ENCODE data around the gene SFXN2. TPM values are rescaled to one million over a fixed set of nuclear protein-coding genes. Genes with fewer than 3 reads are reported as not detected.

SFXN2 gene
- total RNA-seq, 1 experiment from 2014 or later: 21.2 TPM

DNA sequence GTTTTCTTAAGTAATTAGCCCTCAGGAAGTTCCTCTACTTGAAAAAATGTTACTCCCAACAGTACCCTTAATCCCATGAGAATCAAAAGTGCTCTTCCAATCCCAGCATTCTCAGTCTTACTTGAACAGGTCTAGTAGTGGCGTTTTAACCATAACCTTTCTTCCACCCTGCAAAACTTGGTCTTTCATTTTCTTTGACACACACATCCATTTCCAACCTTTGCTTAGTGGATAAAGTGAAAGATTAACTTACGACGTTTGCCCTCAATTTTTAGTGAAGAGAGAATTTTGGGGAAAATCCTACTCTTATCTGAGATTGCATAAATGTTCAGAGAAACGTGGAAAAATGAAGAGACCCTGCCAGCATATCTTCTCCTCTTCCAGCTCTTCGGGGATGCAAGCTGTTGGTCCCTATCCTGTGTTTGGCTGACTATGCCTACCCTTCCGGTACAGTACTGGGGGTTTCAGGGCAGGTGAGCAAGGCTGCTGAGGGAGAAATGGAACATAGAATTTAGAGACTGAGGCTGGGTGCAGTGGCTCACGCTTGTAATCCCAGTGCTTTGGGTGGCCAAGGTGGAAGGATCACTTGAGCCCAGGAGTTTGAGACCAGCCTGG, 48.1 kb downstream of the SFXN2 start (continued):
- TF ChIP-seq, protein P1, sequence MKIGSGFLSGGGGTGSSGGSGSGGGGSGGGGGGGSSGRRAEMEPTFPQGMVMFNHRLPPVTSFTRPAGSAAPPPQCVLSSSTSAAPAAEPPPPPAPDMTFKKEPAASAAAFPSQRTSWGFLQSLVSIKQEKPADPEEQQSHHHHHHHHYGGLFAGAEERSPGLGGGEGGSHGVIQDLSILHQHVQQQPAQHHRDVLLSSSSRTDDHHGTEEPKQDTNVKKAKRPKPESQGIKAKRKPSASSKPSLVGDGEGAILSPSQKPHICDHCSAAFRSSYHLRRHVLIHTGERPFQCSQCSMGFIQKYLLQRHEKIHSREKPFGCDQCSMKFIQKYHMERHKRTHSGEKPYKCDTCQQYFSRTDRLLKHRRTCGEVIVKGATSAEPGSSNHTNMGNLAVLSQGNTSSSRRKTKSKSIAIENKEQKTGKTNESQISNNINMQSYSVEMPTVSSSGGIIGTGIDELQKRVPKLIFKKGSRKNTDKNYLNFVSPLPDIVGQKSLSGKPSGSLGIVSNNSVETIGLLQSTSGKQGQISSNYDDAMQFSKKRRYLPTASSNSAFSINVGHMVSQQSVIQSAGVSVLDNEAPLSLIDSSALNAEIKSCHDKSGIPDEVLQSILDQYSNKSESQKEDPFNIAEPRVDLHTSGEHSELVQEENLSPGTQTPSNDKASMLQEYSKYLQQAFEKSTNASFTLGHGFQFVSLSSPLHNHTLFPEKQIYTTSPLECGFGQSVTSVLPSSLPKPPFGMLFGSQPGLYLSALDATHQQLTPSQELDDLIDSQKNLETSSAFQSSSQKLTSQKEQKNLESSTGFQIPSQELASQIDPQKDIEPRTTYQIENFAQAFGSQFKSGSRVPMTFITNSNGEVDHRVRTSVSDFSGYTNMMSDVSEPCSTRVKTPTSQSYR (CRISPR knock-in tag; IDR thresholded peaks at IDR 0.05): no peak
- TF ChIP-seq, protein P2, sequence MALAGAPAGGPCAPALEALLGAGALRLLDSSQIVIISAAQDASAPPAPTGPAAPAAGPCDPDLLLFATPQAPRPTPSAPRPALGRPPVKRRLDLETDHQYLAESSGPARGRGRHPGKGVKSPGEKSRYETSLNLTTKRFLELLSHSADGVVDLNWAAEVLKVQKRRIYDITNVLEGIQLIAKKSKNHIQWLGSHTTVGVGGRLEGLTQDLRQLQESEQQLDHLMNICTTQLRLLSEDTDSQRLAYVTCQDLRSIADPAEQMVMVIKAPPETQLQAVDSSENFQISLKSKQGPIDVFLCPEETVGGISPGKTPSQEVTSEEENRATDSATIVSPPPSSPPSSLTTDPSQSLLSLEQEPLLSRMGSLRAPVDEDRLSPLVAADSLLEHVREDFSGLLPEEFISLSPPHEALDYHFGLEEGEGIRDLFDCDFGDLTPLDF (CRISPR knock-in tag; IDR thresholded peaks at IDR 0.05): no peak
- TF ChIP-seq, protein P3, sequence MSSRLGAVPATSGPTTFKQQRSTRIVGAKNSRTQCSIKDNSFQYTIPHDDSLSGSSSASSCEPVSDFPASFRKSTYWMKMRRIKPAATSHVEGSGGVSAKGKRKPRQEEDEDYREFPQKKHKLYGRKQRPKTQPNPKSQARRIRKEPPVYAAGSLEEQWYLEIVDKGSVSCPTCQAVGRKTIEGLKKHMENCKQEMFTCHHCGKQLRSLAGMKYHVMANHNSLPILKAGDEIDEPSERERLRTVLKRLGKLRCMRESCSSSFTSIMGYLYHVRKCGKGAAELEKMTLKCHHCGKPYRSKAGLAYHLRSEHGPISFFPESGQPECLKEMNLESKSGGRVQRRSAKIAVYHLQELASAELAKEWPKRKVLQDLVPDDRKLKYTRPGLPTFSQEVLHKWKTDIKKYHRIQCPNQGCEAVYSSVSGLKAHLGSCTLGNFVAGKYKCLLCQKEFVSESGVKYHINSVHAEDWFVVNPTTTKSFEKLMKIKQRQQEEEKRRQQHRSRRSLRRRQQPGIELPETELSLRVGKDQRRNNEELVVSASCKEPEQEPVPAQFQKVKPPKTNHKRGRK (CRISPR knock-in tag; IDR thresholded peaks at IDR 0.05; ENCODE audit: borderline replicate concordance): no peak
- TF ChIP-seq, protein P4, sequence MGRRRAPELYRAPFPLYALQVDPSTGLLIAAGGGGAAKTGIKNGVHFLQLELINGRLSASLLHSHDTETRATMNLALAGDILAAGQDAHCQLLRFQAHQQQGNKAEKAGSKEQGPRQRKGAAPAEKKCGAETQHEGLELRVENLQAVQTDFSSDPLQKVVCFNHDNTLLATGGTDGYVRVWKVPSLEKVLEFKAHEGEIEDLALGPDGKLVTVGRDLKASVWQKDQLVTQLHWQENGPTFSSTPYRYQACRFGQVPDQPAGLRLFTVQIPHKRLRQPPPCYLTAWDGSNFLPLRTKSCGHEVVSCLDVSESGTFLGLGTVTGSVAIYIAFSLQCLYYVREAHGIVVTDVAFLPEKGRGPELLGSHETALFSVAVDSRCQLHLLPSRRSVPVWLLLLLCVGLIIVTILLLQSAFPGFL (CRISPR knock-in tag; IDR thresholded peaks at IDR 0.05; ENCODE audit: borderline replicate concordance): no peak
- TF ChIP-seq, protein P5, sequence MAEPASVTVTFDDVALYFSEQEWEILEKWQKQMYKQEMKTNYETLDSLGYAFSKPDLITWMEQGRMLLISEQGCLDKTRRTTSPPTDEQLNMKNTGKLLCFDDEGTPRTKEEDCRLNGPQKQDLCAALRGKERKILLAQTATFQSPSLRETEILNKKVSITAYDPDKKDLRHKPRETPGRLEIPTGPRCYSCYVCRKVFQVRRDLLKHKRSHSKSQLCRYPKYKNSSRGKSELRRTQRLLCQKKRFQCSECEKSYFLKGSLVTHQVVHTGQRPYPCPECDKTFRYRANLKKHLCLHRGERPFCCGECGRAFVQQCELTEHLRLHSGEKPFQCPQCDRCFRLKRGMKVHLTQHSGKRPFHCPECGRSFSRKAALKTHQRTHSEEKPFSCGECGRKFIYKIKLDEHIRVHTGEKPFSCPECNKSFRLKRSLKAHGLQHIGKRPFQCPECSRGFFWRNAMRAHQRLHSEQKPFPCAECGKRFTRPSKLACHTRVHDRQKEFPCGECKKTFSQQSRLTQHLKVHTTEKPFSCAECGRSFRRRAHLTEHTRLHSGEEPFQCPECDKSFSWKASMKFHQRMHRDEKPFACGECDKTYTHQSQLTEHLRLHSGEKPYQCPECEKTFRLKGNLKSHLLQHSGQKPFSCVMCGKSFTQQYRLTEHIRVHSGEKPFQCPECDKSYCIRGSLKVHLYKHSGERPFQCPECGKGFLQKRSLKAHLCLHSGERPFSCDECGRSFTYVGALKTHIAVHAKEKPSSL (CRISPR knock-in tag; conservative IDR thresholded peaks at IDR 0.05): no peak
- no peak for TF ChIP-seq TCF7 (CRISPR knock-in tag; IDR thresholded peaks at IDR 0.05; ENCODE audit: low read depth)
- TF ChIP-seq NFYB (CRISPR knock-in tag; conservative IDR thresholded peaks at IDR 0.05; ENCODE audit: low read depth): no peak
- no peak for TF ChIP-seq RELA (CRISPR knock-in tag; IDR thresholded peaks at IDR 0.05; ENCODE audit: borderline replicate concordance)

DNA sequence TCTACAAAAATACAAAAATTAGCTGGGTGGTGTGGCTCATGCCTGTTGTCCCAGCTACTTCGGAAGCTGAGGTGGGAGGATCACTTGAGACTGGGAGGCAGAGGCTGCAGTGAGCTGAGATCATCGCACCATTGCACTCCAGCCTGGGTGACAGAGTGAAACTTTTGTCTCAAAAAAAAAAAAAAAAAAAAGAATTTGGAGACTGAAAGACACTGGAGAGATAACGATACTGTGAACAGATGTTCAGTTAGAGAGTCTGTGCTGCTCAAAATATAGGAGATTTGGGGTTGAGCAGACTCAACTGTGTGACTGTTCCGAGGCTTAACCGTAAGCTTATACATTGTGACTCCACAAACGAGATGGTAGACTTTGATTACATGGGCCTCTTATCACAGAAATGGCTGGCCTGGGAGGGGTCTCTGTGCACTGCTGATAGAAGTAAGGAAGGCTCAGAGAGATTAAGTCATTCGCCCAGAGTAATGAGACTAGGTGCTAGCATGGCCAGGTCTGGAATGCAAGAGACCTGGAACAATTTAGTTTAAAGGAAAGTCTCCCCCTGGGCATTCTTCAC, 48.7 kb downstream of the SFXN2 start:
- POLR2A ChIA-PET: no interaction called here
- CTCF ChIA-PET: interaction anchor here (0.6 to 1.1 kb wide), 2 partner anchors 12 to 138 kb away, joined by 3 to 4 read pairs; no protein-coding TSS in a partner anchor
- DNase-seq (ENCODE audit: low spot score) (no peak), ATAC-seq (no peak)
- H3K4me1 Mint-ChIP-seq: peaks cover 8% of the 10 kb centered on the region; the same call in 1 of the 2 replicates
- peaks cover 17% of the 10 kb centered on the region; the same call in 1 of the 2 replicates for H3K36me3 Mint-ChIP-seq
- no peaks in the 10 kb centered on the region for H3K27me3 Mint-ChIP-seq (ENCODE audit: low read depth)
- no peak for TF ChIP-seq FOXJ3 (CRISPR knock-in tag; IDR thresholded peaks at IDR 0.05; ENCODE audit: borderline replicate concordance)
- no peak overlapping the region for H3K27ac Mint-ChIP-seq
- no peak overlapping the region for H3K4me3 Mint-ChIP-seq
- peaks cover 4% of the 10 kb centered on the region; the same call in 1 of the 2 replicates for H3K9me3 Mint-ChIP-seq

DNA sequence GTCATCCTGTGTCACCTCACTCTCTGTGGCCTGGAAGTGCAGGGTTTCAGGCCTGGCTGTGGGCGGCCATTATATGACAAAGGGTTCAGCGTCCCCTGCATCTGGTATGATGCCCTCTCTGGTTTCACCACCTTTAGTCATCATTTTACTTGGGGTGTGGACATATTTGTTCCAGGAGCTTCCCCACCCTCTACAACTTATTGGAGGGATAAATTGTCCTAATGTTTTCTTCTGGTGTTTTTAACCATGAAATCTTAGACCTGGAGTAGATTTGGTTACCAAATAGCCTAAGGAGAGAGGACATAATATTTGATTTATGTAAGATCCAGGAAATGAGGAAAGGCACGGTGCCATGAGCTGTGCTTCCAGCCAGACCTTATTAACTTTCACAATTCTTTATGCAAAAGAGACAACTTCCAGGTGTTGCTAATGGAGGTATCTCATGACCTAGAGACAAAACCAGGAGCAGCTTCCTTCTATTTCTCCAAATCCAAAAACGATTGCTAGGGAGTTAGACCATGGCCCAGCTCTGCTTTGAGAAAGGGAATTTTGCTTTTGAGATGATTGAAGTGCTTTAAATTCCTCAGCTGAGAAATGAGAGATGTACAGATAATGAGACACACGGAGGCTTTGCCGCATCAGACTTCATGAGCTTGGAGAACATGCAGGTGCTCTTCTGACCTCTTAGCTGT, 50.2 kb downstream of the SFXN2 start:
- H3K9me3 Mint-ChIP-seq: peaks cover under 1% of the 10 kb centered on the region; the same call in 1 of the 2 replicates
- H3K4me1 Mint-ChIP-seq: no peaks in the 10 kb centered on the region
- H3K36me3 Mint-ChIP-seq: peaks cover 17% of the 10 kb centered on the region; the same call in 1 of the 2 replicates
- CTCF ChIA-PET: interaction anchor here (1.0 kb wide), 1 partner anchor 21 kb away, joined by 3 read pairs; the partner anchor contains the start of gene WBP1L
- no peaks in the 10 kb centered on the region for H3K27me3 Mint-ChIP-seq (ENCODE audit: low read depth)
- POLR2A ChIA-PET: no interaction called here
- TF ChIP-seq FOXJ3 (CRISPR knock-in tag; IDR thresholded peaks at IDR 0.05; ENCODE audit: borderline replicate concordance) (no peak), FOXK1 (CRISPR knock-in tag; IDR thresholded peaks at IDR 0.05) (no peak), MXD4 (CRISPR knock-in tag; IDR thresholded peaks at IDR 0.05; ENCODE audit: borderline replicate concordance) (no peak), ZNF317 (CRISPR knock-in tag; IDR thresholded peaks at IDR 0.05; ENCODE audit: borderline replicate concordance, low read depth) (no peak), NFE2L1 (CRISPR knock-in tag; IDR thresholded peaks at IDR 0.05) (no peak), SOX15 (CRISPR knock-in tag; IDR thresholded peaks at IDR 0.05) (no peak), ETV6 (CRISPR knock-in tag; IDR thresholded peaks at IDR 0.05) (no peak), NFYB (CRISPR knock-in tag; conservative IDR thresholded peaks at IDR 0.05; ENCODE audit: low read depth) (no peak)
- TF ChIP-seq, protein P6, sequence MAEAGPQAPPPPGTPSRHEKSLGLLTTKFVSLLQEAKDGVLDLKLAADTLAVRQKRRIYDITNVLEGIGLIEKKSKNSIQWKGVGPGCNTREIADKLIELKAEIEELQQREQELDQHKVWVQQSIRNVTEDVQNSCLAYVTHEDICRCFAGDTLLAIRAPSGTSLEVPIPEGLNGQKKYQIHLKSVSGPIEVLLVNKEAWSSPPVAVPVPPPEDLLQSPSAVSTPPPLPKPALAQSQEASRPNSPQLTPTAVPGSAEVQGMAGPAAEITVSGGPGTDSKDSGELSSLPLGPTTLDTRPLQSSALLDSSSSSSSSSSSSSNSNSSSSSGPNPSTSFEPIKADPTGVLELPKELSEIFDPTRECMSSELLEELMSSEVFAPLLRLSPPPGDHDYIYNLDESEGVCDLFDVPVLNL (CRISPR knock-in tag; IDR thresholded peaks at IDR 0.05; ENCODE audit: borderline replicate concordance, low read depth): no peak
- TF ChIP-seq, protein P2 (CRISPR knock-in tag; IDR thresholded peaks at IDR 0.05): no peak
- no peak for DNase-seq (ENCODE audit: low spot score)
- ATAC-seq: no peak
- no peak overlapping the region for H3K27ac Mint-ChIP-seq
- H3K4me3 Mint-ChIP-seq: no peak overlapping the region
